GM10847 (cell line): ENCODE results near the gene CDH13.

Experiments used
- POLR2A ChIP-seq: IDR thresholded peaks from 2 replicates; pipeline ENCODE4 v1.6.1; 2011; ENCODE audit not compliant: insufficient read length; ENCODE audit errors: extremely low read depth

Gene CDH13

DNA sequence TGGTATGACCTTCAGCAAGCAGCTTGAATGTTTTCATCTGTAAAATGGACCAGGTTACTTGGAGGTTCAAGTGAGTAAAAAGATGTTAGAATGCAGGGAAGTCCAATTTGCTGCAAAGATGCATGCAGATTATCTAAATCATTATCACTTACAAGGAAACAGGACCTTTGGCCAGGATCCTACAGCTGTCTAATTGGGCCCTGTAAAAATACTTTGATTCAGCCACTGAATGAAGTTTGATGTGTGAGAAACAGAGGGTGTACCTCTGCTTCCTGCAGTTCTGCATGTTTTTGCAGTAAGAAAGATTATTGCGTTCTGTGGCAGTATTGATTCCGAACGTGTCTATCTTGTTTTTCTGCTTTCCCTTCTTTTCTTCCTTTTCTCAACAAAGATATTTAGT, 10.2 kb downstream of the CDH13 start:
- no peak for TF ChIP-seq POLR2A

DNA sequence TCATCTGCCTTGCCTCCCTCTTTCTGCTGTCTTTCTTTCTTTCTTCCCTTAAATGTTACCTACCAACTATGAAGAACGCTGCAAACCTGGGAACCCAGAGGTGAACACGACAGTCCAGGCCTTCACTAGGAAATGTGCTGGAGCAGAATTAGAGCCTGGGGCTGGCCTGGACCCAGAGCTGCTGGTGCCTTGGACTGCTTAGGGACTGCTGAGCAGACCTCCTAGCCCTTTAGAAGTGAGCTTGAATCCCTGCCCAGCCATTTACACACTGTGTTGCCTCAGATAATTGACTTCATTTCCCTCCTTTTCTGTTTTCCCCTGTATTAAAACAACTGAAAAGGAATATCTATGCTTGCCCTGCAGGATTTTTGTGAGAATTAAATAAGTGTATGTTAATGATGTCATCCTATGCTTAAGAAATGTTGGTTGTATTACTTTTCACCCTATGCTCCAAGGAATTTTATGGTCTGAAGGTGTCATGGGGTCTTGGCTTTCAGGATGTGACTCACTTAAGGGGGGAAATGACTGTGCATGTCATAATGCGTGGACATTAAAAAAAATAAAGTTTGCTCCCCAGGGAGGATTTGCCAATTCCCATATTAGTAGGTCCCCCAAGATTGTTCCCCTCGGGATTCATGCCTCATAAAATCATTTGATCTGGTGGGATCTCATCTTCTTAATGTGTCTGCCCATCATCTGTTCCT, 11.5 kb downstream of the CDH13 start:
- no peak for TF ChIP-seq POLR2A

GRCh38 chr16:82639263-82639662, 12.5 kb downstream of the CDH13 start:
- TF ChIP-seq POLR2A = no peak

- TF ChIP-seq POLR2A = no peak
Measured at GRCh38 chr16:82639666-82640336, 13.0 kb downstream of the CDH13 start.

GRCh38 chr16:82641336-82641984, 14.7 kb downstream of the CDH13 start:
- no peak for TF ChIP-seq POLR2A

- TF ChIP-seq POLR2A = no peak
Measured at GRCh38 chr16:82643136-82643535, 16.4 kb downstream of the CDH13 start.

GRCh38 chr16:82643936-82644630, 17.3 kb downstream of the CDH13 start:
- no peak for TF ChIP-seq POLR2A

GRCh38 chr16:82646504-82646903, 19.7 kb downstream of the CDH13 start:
- TF ChIP-seq POLR2A = no peak

- no peak for TF ChIP-seq POLR2A
Measured at GRCh38 chr16:82649766-82650165, 23.0 kb downstream of the CDH13 start.

GRCh38 chr16:82650804-82651203, 24.0 kb downstream of the CDH13 start:
- no peak for TF ChIP-seq POLR2A

DNA sequence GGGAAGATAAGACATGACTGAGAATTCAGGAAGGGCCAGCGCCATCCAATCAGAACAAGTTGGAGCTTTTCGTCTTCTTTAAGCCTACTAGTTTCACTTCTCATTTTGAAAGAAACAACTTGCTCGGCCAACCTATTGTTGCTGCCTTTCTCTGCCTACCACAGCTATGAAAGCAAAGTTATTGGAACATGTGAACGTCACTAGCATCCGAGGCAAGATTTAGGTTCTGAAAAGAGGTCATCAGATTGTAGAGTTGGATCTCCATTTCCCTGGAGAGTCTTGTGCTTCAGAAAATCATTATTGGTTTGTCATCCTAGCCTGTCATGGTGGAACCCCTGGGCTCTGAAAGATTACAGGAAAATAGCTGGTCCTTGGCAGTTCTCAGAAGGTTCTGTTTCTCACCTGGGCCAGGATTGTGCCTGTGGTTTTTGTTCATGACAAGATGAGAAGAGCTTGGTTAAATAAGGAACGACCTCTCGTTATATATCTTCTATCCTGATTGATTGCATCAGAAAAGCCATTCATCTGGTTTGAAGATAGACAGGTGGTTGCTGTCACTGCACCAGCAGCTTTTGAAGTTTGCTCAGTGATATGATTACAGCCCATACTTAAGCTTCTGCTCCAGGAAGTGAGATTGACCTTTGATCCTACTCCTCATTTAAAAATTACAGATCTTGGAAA, 25.3 kb downstream of the CDH13 start:
- no peak for TF ChIP-seq POLR2A

DNA sequence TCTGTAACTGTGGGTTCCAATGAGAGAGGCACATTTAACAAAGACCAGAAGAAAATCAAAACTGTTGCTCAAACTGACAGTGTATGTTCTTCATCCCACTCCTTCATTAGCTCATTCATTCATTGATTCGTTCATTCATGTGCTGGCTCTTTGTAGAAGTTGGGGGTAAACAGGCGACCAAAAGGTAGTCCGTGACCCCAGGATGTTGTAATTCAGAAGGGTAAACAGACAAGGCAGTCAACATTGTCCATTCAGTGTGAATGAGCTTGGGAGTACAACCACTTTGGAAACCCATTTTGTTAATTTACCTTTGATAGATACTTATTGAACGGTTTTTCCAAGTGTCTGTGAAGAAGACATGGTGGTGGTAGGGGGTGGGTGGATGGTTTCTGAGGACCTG, 26.1 kb downstream of the CDH13 start:
- TF ChIP-seq POLR2A = no peak

GRCh38 chr16:82653550-82654511, 27.1 kb downstream of the CDH13 start:
- no peak for TF ChIP-seq POLR2A

- no peak for TF ChIP-seq POLR2A
Measured at GRCh38 chr16:82655072-82655714, 28.4 kb downstream of the CDH13 start.
